Keratinocyte (primary cell): ENCODE measurements around the gene PRRC2B. TPM values are rescaled to one million over a fixed set of nuclear protein-coding genes. Genes with fewer than 3 reads are reported as not detected.
"Not testable (repeated sequence)": the region's sequence is repeated elsewhere in the genome, so short reads cannot be mapped to it uniquely, and the experiment has no call there.

Source experiments
- DNase-seq: peaks from one replicate; pipeline ENCODE4 v3.0.0-alpha.2; 2011; ENCODE audit warnings: low read depth, missing footprints, low spot score
- FAIRE-seq: peaks from 2 replicates; lab custom pipeline; 2011; peaks lifted over from hg19 to GRCh38; lab: Jason Lieb, UNC
- H2AFZ ChIP-seq: 2 replicates; pipeline ENCODE4 v1.6.0; 2012; ENCODE audit warnings: low read length, control low read depth, inconsistent platforms; ENCODE audit not compliant: control insufficient read depth
- H3K27ac ChIP-seq: 2 replicates; pipeline ENCODE4 v1.5.1; 2011; ENCODE audit warnings: low read length; ENCODE audit not compliant: control insufficient read depth, insufficient read depth
- H3K27me3 ChIP-seq: 3 replicates; pipeline ENCODE4 v1.6.0; 2011; ENCODE audit warnings: low read length; ENCODE audit not compliant: control insufficient read depth, insufficient read depth; ENCODE audit errors: extremely low read depth
- H3K36me3 ChIP-seq, 2 experiments: 2 replicates in 1 of 2; 3 replicates in 1 of 2; pipeline ENCODE4 v1.5.1; 2011; ENCODE audit warnings: low read length in 2 of 2, mild to moderate bottlenecking in 1 of 2; ENCODE audit not compliant: control insufficient read depth in 2 of 2, insufficient read depth in 2 of 2; ENCODE audit errors: extremely low read depth in 1 of 2
- H3K4me1 ChIP-seq: 3 replicates; pipeline ENCODE4 v1.5.1; 2011; ENCODE audit warnings: low read length; ENCODE audit not compliant: control insufficient read depth, insufficient read depth; ENCODE audit errors: extremely low read depth
- H3K4me2 ChIP-seq: 3 replicates; pipeline ENCODE4 v1.6.0; 2011; ENCODE audit warnings: low read depth, low read length; ENCODE audit not compliant: control insufficient read depth, insufficient read depth; ENCODE audit errors: extremely low read depth
- H3K4me3 ChIP-seq, 3 experiments: fragments of 200-600 bp in 1 of 3; sonication (generic) in 1 of 3; 2 replicates in 2 of 3; 3 replicates in 1 of 3; pipeline ENCODE4 v1.5.1; 2011 to 2016; ENCODE audit warnings: low read length in 3 of 3, mild to moderate bottlenecking in 3 of 3, control low read depth in 2 of 3, inconsistent platforms in 1 of 3, low read depth in 1 of 3, mixed read lengths in 1 of 3, mixed run types in 1 of 3, moderate library complexity in 1 of 3; ENCODE audit not compliant: control insufficient read depth in 2 of 3, insufficient read depth in 2 of 3; ENCODE audit errors: extremely low read depth in 1 of 3
- H3K79me2 ChIP-seq: 2 replicates; pipeline ENCODE4 v1.6.0; 2012; ENCODE audit warnings: low read length; ENCODE audit not compliant: control insufficient read depth, insufficient read depth
- H3K9ac ChIP-seq: 3 replicates; pipeline ENCODE4 v1.6.0; 2011; ENCODE audit warnings: low read length; ENCODE audit not compliant: control insufficient read depth, insufficient read depth; ENCODE audit errors: extremely low read depth
- H3K9me1 ChIP-seq: 3 replicates; pipeline ENCODE4 v1.6.0; 2011; ENCODE audit warnings: low read length; ENCODE audit not compliant: control insufficient read depth, insufficient read depth; ENCODE audit errors: extremely low read depth
- H3K9me3 ChIP-seq: 2 replicates; pipeline ENCODE4 v1.5.1; 2012; ENCODE audit warnings: low read depth, low read length; ENCODE audit not compliant: control insufficient read depth
- H4K20me1 ChIP-seq: 3 replicates; pipeline ENCODE4 v1.6.0; 2011; ENCODE audit warnings: low read length; ENCODE audit not compliant: control insufficient read depth, insufficient read depth; ENCODE audit errors: extremely low read depth
- EZH2 ChIP-seq: IDR thresholded peaks from one replicate; pipeline ENCODE4 v1.6.1; 2012; ENCODE audit warnings: inconsistent platforms, mild to moderate bottlenecking, low read length, moderate library complexity
- dilution Hi-C: fragments of 300-500 bp; cut with MboI; formaldehyde crosslinking; loops from one replicate; pipeline ENCODE4 v1.7.0; 2020; ENCODE audit warnings: low sequenced_read_pairs; ENCODE audit not compliant: extremely low pct_ligation_motif_present
- polyA plus RNA-seq, 5 experiments: library from polyadenylated mRNA; depleted of rRNA in 3 of 5; stranded (reverse) in 3 of 5; stranded (forward) in 1 of 5; unstranded in 1 of 5; fragments of >200 nt; gene quantifications; 1 replicate in 1 of 5; 2 replicates in 3 of 5; 3 replicates in 1 of 5; pipeline versions ENCODE4 v1.2.1 to v1.2.3, GENCODE V29; 2011 to 2012; ENCODE audit warnings: missing spikeins in 2 of 5, low read depth in 1 of 5, low replicate concordance in 1 of 5
- TF ChIP-seq, protein P1 (sequence below), 3 experiments: IDR thresholded peaks in 1 of 3; conservative IDR thresholded peaks in 1 of 3; optimal IDR thresholded peaks in 1 of 3; 2 replicates in 2 of 3; 3 replicates in 1 of 3; pipeline versions ENCODE3 to v1.5.1; 2011; ENCODE audit warnings: low read length in 3 of 3, mild to moderate bottlenecking in 3 of 3, moderate library complexity in 2 of 3, control low read depth in 1 of 3, inconsistent platforms in 1 of 3; ENCODE audit not compliant: insufficient read depth in 2 of 3; ENCODE audit errors: extremely low read depth in 1 of 3

PRRC2B gene
- polyA plus RNA-seq, 1 donor (not counting 4 experiments of a cell fraction or from before 2014, with no cell fraction given), result 20.8 TPM

DNA sequence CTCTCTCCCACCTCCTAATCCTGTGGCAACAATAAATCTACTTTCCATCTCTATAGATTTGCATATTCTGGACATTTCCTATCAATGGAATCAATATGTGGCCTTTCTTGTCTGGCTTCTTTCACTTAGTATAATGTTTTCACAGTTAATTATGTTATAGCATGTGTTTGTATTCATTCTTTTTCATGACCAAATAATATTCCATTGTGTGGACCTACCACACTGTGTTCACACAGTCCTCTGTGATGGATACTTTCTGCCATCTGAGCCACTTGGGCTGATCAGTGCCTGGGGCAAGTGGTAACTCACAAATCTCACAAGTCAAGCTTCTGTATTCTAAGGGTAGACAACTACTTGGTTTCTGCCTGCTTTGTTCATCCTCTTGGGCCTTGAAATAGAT lies 60.1 kb downstream of the PRRC2B start:
- peaks cover 26 to 45% of the 10 kb centered on the region in 2 experiments for H3K36me3 ChIP-seq
- peaks cover 4% of the 10 kb centered on the region for H4K20me1 ChIP-seq
- H2AFZ ChIP-seq, result no peak overlapping the region
- no peaks in the 10 kb centered on the region for H3K9me3 ChIP-seq
- H3K9me1 ChIP-seq, result no peaks in the 10 kb centered on the region
- no peak overlapping the region for H3K27ac ChIP-seq
- dilution Hi-C loops, result no loop called here
- H3K4me2 ChIP-seq, result no peak overlapping the region
- H3K27me3 ChIP-seq, result no peaks in the 10 kb centered on the region
- no peaks in the 10 kb centered on the region for H3K4me1 ChIP-seq
- TF ChIP-seq, protein P1, sequence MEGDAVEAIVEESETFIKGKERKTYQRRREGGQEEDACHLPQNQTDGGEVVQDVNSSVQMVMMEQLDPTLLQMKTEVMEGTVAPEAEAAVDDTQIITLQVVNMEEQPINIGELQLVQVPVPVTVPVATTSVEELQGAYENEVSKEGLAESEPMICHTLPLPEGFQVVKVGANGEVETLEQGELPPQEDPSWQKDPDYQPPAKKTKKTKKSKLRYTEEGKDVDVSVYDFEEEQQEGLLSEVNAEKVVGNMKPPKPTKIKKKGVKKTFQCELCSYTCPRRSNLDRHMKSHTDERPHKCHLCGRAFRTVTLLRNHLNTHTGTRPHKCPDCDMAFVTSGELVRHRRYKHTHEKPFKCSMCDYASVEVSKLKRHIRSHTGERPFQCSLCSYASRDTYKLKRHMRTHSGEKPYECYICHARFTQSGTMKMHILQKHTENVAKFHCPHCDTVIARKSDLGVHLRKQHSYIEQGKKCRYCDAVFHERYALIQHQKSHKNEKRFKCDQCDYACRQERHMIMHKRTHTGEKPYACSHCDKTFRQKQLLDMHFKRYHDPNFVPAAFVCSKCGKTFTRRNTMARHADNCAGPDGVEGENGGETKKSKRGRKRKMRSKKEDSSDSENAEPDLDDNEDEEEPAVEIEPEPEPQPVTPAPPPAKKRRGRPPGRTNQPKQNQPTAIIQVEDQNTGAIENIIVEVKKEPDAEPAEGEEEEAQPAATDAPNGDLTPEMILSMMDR (optimal IDR thresholded peaks at IDR 0.05 in 1 of 3, IDR thresholded peaks at IDR 0.05 in 1 of 3, conservative IDR thresholded peaks at IDR 0.05 in 1 of 3; ENCODE audit: extremely low read depth in 1 of 3, insufficient read depth in 2 of 3, low read length in 3 of 3), result no peak
- no peak for TF ChIP-seq EZH2
- no peak for DNase-seq
- no peak overlapping the region for H3K4me3 ChIP-seq
- no peak for FAIRE-seq
- no peak overlapping the region for H3K9ac ChIP-seq
- H3K79me2 ChIP-seq, result peaks cover 46% of the 10 kb centered on the region

DNA sequence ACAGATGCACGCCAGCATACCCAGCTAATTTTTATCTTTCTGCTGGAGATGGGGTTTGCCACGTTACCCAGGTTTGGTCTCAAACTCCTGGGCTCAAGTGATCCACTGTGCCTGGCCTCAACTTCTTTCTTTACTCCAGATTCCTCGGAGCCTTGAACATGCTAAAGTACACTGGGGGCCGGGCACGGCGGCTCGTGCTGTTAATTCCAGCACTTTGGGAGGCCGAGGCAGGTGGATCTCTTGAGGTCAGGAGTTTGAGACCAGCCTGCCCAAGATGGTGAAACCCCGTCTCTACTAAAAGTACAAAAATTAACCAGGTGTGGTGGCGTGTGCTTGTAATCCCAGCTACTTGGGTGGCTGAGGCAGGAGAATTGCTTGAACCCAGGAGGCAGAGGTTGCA lies 61.8 kb downstream of the PRRC2B start:
- H4K20me1 ChIP-seq, H3K4me2 ChIP-seq, H2AFZ ChIP-seq, DNase-seq, FAIRE-seq, H3K4me1 ChIP-seq, H3K9me3 ChIP-seq, H3K27me3 ChIP-seq, H3K4me3 ChIP-seq, H3K9ac ChIP-seq, dilution Hi-C loops, H3K27ac ChIP-seq, H3K9me1 ChIP-seq: not testable (repeated sequence)
- peaks cover 45% of the 10 kb centered on the region for H3K79me2 ChIP-seq
- peaks cover 33 to 54% of the 10 kb centered on the region in 2 experiments for H3K36me3 ChIP-seq

DNA sequence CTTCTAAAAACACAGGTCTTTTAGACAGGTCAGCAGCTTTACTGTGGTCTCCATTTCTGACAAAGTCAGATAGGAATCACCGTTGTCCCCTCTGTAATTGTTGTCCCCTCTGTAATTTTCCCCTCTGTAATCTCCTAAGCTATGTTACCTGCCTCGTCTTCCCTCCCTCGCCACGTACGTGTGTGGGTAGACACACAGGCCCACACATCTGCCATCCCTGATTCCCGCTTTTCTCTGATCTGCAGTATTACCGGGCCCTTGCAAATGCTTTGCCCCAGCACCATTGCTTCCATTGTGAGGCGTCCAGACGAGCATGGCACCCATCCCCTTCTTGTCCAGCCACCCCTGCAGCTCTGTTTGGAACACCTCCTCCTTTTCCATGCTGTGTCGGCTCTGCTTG lies 63.9 kb downstream of the PRRC2B start:
- Histone ChIP-seq H3K9ac (no peak overlapping the region), H3K27me3 (no peaks in the 10 kb centered on the region), H3K4me2 (no peak overlapping the region), H3K79me2 (peaks cover 34% of the 10 kb centered on the region), H3K27ac (no peak overlapping the region), H3K36me3 (peaks cover 42 to 67% of the 10 kb centered on the region in 2 experiments), H3K9me1 (no peaks in the 10 kb centered on the region), H3K4me3 (no peak overlapping the region), H2AFZ (no peak overlapping the region), H3K4me1 (no peaks in the 10 kb centered on the region), H3K9me3 (no peaks in the 10 kb centered on the region), H4K20me1 (no peaks in the 10 kb centered on the region)
- FAIRE-seq (no peak), DNase-seq (no peak)
- dilution Hi-C loops, result no loop called here
- no peak for TF ChIP-seq EZH2
- TF ChIP-seq, protein P1 (optimal IDR thresholded peaks at IDR 0.05 in 1 of 3, IDR thresholded peaks at IDR 0.05 in 1 of 3, conservative IDR thresholded peaks at IDR 0.05 in 1 of 3; ENCODE audit: extremely low read depth in 1 of 3, insufficient read depth in 2 of 3, low read length in 3 of 3), result no peak
